22Rv1 (cell line): Measurements from ENCODE around the gene ACOX2.

Experiments
- CTCF ChIP-seq: fragments of 450-650 bp; IDR thresholded peaks from 2 replicates; pipeline ENCODE4 v1.5.1; 2017; ENCODE audit warnings: mild to moderate bottlenecking
- ZFX ChIP-seq: fragments of 450-650 bp; IDR thresholded peaks from 2 replicates; pipeline ENCODE4 v1.6.1; 2017; ENCODE audit warnings: antibody characterized with exemption, borderline replicate concordance

DNA sequence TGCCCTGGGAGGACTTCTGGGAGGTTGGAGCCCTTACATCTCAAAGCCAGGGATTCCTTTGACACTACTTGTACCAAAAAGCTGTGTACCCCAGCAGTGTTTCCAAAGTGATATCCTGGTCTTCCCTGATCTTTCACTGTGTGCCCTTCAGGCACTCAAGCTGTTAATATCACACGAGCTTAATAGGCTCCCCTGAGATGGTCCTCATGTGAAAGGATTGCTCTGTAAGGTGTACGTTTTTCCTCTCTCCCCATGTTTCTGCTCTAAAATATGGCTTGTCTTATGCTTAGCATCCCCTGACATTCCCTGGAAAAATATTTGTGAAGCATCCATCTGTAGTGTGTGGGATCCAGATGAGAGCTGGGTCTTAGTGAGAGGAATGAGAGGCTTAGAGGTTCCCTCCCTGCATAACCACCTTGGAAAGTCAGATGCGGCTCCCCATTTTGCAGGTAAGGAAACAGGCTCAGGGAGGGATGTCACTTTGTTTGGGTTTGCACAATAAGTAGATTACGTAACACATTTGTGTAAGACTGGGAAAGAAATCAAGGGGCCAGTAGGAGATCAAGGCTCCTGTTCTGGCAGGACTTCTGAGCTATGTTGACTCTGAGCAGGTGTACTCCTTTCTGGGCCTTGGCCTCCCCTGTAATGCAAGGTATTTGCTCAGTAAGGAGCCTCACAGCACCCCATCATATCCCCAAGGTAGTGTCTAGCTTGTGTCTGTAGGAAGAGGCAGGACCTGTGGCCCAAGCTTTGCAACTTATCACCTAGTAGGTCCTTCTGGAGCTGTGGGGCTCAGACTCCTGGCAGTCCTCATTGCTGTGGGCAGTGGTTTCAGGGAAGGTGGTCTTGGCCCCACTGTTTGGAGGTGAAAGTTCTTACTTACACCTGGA is 667 bp upstream of the ACOX2 start:
- TF ChIP-seq CTCF (no peak), ZFX (no peak)
